ENCODE data around the gene USH2A.
A peak's percentile ranks its signal among the peaks of the same experiment; 100 is the strongest.

USH2A gene

DNA sequence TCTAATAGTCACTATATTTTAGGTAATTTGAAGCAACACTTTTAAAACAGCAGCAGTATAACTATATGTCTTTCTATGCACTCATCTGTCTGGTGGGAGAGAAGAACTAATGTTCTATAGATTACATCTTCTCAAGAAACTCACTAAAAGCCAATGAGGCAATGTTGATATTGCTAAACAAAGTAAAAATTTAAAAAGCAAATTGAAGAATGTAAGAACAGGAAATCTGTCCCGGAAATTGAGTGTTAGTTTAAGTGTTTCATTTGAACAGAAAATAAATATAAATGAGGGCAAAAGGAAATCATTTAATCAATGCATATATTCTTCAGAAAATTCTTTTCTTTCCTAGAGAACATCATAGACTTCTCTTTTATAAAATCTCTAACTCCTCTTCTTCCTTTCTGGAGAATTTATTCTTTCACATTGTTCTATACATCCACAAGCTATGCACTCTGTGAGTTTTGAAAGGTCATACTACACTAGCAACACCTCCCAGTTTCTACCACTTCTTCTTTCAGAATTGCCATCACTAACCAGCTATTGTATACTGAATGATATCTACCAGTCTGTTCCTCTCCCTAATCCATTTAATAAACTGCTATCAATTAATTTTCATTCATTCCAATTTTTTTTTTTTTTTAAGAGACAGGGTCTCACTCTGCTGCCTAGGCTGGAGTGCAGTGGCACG lies 153.0 kb downstream of the USH2A start:
- no peak for DNase-seq

DNA sequence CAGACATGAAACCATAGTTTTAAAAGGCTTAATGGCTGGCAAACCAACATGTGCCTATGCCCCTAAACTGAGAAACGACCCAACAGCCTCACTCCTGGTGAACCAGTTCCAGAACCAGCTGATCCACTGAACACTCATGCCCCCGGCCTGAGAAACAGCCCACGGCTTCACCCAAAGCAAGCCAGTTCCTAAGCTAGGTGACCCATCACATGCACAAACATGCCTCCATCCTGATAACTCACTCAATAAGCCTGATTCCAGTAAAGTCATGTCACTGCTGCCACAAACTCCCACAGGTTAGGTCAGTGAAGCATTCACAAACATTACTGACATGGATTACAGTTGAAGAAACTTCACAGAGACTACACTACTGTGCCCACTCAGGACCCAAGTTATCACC lies 161.6 kb downstream of the USH2A start:
- no peak for DNase-seq

DNA sequence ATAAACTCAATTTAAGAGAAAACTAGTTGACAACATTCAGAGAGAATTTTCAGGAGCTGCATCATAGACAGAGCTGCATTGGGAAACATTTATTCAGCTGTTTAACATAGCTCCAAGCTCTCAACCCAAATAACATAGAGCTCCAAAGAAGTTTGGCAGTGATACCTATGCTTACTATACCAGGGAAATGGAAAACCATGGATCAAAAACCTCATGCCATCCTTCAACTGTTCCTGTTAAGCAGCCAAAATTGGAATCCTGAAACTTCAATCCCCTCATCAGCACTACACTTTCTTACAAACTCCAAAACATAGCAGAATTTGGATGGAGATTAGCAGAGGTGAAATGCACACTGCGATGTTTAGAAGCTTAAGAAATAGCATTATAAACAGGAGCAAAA lies 164.4 kb downstream of the USH2A start:
- DNase-seq: no peak

DNA sequence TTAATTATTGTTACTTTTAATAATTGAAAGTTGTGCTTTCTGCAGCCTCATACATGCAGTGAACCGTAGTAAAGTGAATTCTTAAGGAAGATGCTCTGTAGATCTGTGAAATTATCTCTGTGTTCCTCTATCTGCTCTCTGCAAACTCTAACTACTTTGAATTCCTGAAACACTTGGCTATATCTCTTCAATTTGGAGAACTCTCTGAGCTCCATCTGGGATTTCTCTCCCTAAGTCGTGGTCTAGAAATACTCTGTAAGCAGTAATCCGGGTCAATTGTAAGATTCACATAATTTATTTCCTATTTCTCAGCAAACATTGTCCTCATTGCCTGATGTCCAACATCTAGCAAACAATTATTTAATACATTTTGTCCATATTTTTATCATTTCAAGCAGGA lies 164.9 kb downstream of the USH2A start:
- DNase-seq: no peak

DNA sequence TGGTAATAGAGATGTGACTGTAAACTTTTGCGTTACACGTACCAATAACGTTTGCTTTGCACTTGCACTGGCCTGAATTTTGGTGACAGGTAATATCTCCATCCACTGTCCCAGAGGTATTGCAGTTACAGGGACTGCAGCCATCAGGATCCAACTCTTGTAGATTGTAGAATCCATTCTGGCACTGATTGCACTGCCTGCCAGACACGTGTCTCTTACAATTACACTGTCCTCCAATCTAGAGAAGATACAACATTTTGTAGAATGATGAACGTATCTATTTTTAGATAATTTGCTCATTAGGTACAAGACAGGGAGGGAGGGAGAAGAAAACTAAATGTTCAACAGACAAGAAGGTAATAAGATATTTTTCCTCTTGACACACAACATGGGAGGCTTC lies 172.4 kb downstream of the USH2A start:
- no peak for DNase-seq

DNA sequence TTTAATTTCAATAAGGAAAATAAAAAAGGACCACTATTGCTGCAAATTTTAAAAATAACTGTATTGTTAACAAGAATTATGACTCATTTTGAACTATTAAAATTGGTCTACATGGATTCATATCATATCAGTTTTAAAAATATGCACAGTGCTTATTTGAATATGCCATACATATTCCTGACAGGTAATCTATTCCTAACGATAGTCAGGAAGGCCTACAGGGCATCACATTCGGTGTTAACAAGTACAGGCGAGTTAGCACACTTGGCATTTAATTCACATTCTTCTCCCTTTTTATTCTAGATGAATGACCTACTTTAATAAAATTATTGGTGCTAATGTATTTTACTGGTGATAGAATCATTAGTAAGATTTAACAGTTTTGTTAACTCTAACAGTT lies 174.6 kb downstream of the USH2A start:
- DNase-seq: no peak

DNA sequence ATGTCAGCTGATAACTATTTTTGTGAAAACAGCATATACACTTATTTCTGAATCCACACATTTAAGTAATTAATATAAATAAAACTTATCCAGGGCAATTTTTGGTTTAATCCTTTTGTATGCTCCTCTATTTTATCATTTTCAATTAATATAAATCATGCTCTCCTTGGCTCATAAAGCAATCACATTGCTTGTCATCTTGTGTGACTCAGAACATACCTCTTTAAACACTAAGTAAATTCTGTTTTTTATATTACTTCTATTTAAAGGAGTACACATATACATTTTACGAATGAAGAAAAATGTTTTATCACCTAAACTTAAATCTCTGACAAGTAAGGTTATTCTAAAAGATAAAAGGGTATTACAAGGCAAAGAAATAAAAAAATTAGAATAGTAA lies 175.3 kb downstream of the USH2A start:
- DNase-seq: no peak

DNA sequence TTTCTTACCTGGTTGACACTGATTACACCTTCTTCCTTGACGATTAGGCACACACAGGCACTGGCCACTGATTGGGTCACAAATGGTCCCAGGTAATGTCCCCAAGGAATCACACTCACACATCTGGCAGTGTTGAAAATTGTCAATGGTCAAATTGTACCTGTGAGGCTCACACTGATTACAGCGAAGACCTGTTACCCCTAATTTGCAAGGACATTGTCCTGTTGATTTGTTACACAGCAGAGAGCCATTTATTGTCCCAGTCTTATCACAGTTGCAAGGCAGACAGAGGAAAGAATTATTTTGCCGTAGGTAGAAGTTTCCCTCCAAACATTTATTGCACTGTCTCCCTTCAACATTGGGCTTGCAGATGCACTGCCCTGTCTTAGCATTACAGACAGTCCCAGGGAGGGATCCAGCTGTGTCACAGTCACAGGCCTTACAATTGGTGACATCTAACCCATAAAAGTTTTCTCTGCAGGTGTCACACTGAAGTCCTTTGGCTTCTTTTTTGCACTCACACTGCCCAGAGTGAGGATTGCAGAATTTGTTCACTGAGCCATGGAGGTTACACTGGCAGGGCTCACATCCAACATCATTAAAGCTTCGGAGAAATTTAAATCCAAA lies 176.6 kb downstream of the USH2A start:
- DNase-seq: no peak

DNA sequence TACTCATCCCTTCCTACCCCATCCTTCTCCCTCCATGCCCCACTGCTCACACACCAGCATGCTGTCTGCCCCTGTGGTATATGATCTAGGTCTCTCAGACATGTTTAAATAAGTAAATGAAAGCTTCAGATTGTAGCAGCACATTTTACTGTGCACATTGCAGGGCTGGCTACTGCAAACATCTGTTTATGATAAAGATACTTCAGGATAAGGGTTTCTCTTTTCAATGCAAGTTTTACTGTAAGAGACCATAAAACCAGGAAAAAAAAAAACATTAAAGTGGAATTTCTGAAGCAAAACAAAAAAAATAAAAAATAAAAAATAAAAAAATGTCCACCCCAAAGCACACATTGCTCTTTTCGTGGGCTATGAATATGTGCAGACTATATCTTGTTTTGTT lies 184.4 kb downstream of the USH2A start:
- no peak for DNase-seq

DNA sequence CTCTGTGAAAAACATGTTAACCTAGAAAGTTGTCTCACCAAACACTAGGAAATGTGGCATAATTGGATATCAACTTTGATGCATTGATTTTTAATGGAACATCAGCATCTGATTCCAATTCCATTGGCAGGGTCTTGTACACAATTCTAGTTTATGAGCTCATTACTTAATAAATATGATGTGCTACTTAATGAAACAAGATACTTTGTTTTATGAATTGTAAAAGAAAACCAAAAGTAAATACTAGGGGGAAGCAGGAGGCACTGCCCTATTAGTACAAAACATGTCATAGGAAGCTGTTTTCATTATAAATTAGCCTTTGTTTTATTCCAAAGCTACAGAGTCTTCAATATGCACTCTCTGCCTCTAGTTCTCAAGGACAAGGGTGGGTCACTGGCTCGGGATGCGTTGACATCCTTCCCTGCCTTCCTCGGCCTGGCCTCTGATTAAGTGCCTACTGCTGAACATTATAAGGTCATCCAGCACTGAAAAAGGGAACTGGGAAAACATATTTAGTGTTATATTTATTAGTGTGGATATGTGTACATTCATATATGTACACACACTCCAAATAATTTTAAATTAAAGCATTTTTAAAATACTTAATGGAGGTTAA lies 185.2 kb downstream of the USH2A start:
- DNase-seq: no peak

DNA sequence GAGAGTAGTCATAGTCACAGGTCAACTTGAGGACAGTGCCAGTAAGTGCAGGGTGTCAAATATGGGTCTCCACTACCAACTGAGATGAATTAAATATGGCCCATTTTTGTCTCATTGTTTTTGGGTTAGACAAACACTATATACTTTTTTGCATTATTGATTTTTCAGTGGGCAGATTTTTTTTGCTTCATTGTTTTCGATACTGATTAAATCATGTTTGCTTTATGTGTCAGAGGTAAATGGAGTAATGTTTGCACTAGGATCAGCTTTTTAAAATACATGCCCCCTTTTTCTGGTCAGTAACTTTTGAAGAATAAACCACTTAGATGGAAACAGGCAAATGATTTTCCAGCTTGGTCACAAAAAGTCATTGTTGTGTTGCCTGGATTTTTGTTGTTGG lies 199.0 kb downstream of the USH2A start:
- DNase-seq: peak; percentile 16

DNA sequence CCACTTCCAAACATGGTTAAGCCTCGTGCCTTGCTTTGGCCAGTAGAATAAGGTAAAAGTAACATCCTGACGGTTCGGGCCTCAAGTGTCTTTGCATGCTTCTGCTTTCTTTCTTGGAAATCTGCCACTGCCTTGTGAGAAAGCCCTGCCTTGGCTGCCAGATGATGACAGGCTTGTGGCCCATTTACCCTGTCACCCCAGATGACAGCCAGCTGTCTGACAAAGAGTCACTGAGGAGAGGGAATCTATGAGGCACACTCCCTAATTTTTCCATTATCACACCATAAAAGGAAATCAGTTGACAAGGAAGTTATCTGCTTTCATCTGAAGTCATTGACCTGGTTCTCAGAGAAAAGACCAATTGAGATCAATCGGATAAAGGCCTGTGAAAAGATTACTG lies 199.8 kb downstream of the USH2A start:
- peak; percentile 82 for DNase-seq

DNA sequence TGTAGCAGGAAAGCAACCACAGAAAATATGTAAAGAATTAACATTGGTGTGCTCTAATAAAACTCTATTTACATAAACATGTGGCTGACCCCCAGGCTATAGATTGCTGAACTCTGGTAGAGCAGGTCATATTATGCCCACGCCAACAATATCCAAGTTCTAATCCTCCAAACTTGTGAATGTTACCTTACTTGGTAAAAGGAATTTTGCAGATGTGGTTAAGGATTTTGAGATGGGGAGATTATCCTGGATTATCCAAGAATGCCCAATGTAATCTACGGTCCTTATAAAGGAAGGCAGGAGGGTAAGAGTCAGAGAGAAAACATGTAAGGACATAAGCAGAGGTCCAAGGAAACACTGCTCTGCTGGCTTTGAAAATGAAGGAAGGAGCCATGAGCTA lies 201.0 kb downstream of the USH2A start:
- DNase-seq: no peak

DNA sequence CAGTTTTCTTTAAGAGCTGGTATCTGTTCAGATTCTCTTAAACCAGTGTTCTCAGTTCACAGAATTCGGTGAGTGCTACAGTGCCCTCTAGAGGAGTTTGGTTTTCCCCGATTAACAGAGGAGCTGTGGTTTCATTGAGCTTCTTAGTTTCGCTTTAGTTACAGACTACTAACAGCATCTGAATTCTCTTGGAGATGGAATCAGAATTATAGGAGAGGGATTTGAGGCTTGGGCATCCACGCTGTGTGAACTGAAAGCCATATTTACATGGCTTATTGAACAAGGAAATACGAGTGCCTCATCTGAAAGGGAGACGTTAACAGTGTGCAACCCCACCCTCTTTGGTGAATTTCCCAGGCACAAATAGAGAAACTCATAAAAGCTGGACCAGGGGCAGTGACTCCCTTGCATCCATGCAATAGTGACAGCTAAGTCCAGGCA lies 202.0 kb downstream of the USH2A start:
- DNase-seq: peak; percentile 94

DNA sequence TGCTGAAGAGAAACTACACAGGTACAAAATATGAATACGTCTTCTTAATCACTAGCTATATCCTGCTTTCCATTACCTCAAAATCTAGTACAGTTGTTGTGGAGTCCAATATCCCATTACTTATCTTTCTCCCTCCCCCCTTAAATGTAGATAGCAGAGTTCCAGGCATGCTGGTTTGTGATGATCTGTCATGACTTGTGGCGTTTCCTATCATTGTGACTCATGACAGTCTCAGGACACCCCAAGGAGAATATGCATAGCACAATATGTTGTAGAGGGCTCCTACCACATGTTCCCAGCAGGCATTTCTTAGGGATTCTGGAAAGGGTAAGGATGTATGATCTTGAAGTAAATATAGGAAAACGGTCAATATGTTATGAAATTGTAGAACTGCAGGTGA lies 206.9 kb downstream of the USH2A start:
- no peak for DNase-seq

DNA sequence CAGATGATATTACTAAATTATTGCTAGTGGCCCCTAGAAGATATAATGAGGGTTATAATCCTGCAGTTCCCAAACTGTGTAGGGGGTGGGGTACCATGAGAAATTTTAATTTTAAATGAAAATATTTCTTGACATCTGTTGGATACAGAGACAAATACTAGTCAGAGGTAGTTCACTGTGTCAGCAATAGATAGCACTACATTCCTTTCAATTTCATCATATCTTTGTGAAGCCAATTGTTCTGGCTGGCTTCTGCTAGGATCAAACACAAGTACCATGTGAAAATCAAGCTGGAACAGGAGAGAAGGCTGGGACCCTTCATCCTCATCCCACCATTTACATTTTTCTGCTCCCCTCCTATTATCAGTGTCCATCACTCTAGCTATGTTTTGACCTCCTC lies 208.1 kb downstream of the USH2A start:
- no peak for DNase-seq

DNA sequence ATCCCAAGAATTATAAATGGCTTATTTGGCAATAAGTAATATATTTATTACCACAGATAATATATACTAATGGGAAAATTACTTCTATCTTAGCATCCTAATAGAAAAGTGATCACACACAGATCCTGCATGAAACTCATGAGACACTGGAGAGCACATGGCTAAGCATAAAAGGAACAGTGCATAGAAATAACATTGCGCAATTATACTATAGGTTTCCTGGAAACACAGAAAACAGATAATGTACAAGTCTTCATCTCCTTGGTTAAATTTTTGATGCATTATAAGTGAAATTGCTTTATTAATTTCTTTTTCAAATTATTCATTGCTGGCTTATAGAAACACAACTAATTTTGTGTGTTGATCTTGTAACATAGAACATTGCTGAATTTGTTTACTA lies 210.4 kb downstream of the USH2A start:
- no peak for DNase-seq

DNA sequence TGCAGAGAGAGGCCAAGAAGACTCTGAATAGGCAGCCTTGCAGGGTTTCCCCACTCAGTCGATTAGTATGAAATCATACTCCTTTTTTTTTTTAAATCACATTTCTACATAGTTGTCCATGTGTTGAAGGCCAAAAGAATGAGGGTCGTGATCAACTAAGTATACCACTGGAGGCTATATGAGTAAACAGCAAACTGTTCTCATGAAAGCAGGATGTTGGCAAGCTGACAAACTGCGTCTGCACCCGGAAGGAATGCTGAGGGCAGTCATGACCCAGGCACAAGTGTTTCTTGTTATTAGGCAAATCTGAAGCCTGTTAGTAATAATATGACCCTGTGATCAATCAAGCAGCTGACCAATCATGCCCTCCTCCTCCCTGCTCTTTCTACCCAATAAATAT lies 213.2 kb downstream of the USH2A start:
- no peak for DNase-seq

DNA sequence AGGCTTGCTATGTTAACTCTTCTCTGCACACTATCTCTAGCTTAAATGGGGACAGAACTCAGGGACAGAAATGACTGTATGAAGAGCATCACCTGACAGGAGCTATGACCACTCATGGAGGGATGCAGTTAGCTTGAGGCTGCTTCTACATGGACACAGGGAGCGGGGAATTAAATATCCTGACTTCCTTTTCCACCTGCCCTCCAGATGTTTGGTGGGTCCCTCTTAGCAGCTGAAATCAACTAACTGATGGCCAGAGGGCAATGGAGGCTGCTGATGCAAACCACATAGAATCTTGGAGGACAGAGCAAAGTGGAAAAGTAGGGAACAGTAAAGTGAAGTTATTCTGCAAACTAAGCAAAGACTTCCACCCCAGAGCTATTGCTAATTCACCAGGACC lies 214.1 kb downstream of the USH2A start:
- DNase-seq: no peak

DNA sequence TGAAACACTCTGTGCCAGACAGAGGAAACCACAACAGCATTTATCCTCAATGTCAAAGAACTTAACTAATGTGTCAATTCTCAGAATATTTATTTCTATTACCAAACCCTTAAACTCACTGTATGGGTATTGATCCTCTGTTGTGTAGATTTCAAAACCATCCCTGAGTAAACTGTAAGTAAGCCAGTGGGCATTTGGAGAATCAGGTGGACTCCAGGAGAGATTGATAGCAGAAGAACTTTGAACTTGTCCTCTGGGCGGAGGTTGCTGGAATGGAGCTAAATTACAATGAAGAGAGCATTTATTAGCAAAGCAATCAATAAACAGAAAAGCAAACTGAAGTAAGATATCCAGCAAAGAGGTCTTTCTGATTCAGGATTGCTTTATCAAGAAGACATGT lies 216.1 kb downstream of the USH2A start:
- DNase-seq: no peak

DNA sequence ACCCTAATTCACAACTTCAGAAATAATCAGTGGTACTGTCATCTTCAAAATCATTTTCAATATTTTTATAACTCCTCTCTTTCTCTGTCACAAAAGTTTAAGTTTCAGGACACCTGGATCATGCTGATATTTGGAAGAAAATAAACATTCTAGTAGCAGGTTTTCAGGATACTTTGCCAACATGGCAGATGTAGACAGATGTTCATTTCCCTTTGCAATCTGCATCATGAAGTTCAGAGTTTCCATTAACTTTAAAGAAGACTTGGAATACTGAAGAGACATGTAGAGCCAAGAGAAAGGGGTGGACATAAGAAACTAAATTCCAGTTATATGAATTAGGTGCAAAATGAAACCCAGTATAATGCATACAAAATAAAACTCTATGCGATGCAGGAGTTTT lies 218.1 kb downstream of the USH2A start:
- DNase-seq: no peak

DNA sequence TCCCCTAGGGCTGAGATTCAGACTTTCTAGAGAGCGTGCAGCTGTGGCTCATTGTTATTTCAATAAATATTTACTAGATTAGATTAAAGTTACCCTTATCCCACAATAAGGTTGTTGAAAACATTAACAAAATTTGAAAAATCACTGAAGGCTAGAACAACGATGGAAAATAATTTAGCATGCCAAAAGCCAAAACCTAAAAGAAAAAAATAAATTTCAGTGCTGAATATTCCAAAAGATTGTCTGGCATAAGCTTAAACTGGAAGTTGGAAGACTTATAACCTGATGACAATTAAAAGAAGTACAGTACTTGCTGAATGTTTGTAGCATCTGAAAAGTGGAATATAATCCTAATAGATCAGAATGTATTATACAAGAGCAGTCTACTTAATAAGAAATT lies 221.3 kb downstream of the USH2A start:
- no peak for DNase-seq

DNA sequence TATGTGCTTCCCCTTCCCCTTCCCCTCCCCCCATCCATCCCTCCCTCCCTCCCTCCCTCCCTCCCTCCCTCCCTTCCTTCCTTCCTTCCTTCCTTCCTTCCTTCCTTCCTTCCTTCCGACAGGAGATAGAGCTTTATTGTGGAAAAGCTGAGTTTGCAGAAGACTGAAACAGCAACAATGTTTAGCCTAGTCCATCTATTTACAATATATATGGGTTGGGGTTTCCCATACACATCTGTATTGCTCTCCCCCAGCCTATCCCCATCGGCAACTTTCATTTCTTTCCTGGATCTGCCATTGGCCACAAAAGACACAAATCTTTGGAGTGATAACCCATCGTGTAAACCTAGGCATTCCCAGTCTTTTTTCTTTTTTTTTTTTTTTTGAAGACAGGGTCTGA lies 222.3 kb downstream of the USH2A start:
- no peak for DNase-seq

DNA sequence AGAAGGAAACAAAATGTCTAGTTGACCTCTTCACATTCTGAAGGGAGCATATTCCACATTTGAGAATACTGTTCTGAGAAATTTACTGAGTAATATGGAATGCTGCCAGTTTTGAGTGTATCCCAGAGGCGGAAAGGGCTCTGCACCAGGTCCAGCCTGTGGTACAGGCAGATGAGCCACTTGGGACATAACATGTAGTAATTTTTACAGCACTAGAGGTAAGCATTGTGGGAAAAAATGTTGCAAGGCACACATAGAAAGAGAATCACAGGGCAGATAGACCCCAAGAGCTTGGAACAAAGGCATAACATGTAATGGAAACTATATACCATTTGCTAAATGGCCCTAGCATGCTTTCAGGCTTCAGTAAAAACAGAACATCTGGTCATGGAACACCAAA lies 228.5 kb downstream of the USH2A start:
- no peak for DNase-seq

Data from eye (tissue), 1 donor.